ENCODE data around the gene CRYBB2. TPM values are rescaled to one million over a fixed set of nuclear protein-coding genes. Genes with fewer than 3 reads are reported as not detected.

CRYBB2 gene
- total and polyA plus RNA-seq, 4 donors = 0.08 to 0.65 (median 0.31) TPM; not detected in 1

- H3K36me3 ChIP-seq (ENCODE audit: control insufficient read depth in 4 of 4, insufficient read depth in 4 of 4, low read length in 4 of 4) = peaks cover 0 to 21% (median 0%) of the 10 kb centered on the region in 4 donors
- H3K9me3 ChIP-seq (ENCODE audit: control insufficient read depth in 4 of 4, insufficient read depth in 3 of 4, low read length in 3 of 4) = no peaks in the 10 kb centered on the region
- H3K27me3 ChIP-seq (ENCODE audit: control insufficient read depth in 3 of 3, insufficient read depth in 3 of 3, low read length in 2 of 3) = no peaks in the 10 kb centered on the region
- no peaks in the 10 kb centered on the region for H3K4me1 ChIP-seq (ENCODE audit: control insufficient read depth in 5 of 5, insufficient read depth in 5 of 5, low read length in 5 of 5)
- no peak for DNase-seq
- no peak overlapping the region for H3K27ac ChIP-seq (ENCODE audit: low read depth in 1 of 2, low read length in 1 of 2)
- no peak overlapping the region for H3K9ac ChIP-seq (ENCODE audit: insufficient read depth in 1 of 2, low read length in 2 of 2)
- ATAC-seq (ENCODE audit: insufficient read depth, low FRiP score) = no peak
- no peak overlapping the region for H3K4me3 ChIP-seq
- TF ChIP-seq CTCF (IDR thresholded peaks at IDR 0.05; ENCODE audit: control extremely low read depth, extremely low read depth) = no peak
- 84 to 85% methylated on average over 6 of the region's 6 CpGs for WGBS, 2 donors
These were observed 32.0 kb upstream of the CRYBB2 start for GRCh38 chr22:25187469-25187868.

- no peak for TF ChIP-seq CTCF (IDR thresholded peaks at IDR 0.05; ENCODE audit: control extremely low read depth, extremely low read depth)
- Histone ChIP-seq H3K4me3 (no peak overlapping the region), H3K9ac (ENCODE audit: insufficient read depth in 1 of 2, low read length in 2 of 2) (no peak overlapping the region), H3K4me1 (ENCODE audit: control insufficient read depth in 5 of 5, insufficient read depth in 5 of 5, low read length in 5 of 5) (no peaks in the 10 kb centered on the region), H3K27ac (ENCODE audit: low read depth in 1 of 2, low read length in 1 of 2) (no peak overlapping the region), H3K9me3 (ENCODE audit: control insufficient read depth in 4 of 4, insufficient read depth in 3 of 4, low read length in 3 of 4) (no peaks in the 10 kb centered on the region), H3K36me3 (ENCODE audit: control insufficient read depth in 4 of 4, insufficient read depth in 4 of 4, low read length in 4 of 4) (peaks cover 0 to 17% (median 0%) of the 10 kb centered on the region in 4 donors), H3K27me3 (ENCODE audit: control insufficient read depth in 3 of 3, insufficient read depth in 3 of 3, low read length in 2 of 3) (no peaks in the 10 kb centered on the region)
- WGBS, 2 donors = 89 to 93% methylated on average over 12 of the region's 12 CpGs
- ATAC-seq (ENCODE audit: insufficient read depth, low FRiP score) = no peak
- DNase-seq = no peak
These were observed 27.0 kb upstream of the CRYBB2 start for GRCh38 chr22:25192406-25192805.

GRCh38 chr22:25193130-25193529 lies 26.3 kb upstream of the CRYBB2 start:
- H3K4me1 ChIP-seq (ENCODE audit: control insufficient read depth in 5 of 5, insufficient read depth in 5 of 5, low read length in 5 of 5) = no peaks in the 10 kb centered on the region
- H3K27ac ChIP-seq (ENCODE audit: low read depth in 1 of 2, low read length in 1 of 2) = no peak overlapping the region
- no peak overlapping the region for H3K9ac ChIP-seq (ENCODE audit: insufficient read depth in 1 of 2, low read length in 2 of 2)
- H3K4me3 ChIP-seq = no peak overlapping the region
- no peaks in the 10 kb centered on the region for H3K27me3 ChIP-seq (ENCODE audit: control insufficient read depth in 3 of 3, insufficient read depth in 3 of 3, low read length in 2 of 3)
- TF ChIP-seq CTCF (IDR thresholded peaks at IDR 0.05; ENCODE audit: control extremely low read depth, extremely low read depth) = no peak
- peaks cover 0 to 24% (median 0%) of the 10 kb centered on the region in 4 donors for H3K36me3 ChIP-seq (ENCODE audit: control insufficient read depth in 4 of 4, insufficient read depth in 4 of 4, low read length in 4 of 4)
- no peaks in the 10 kb centered on the region for H3K9me3 ChIP-seq (ENCODE audit: control insufficient read depth in 4 of 4, insufficient read depth in 3 of 4, low read length in 3 of 4)
- DNase-seq (no peak), ATAC-seq (ENCODE audit: insufficient read depth, low FRiP score) (no peak)
- 67 to 91% methylated on average over 4 of the region's 4 CpGs for WGBS, 2 donors

- H3K27ac ChIP-seq (ENCODE audit: low read depth in 1 of 2, low read length in 1 of 2) = no peak overlapping the region
- TF ChIP-seq CTCF (IDR thresholded peaks at IDR 0.05; ENCODE audit: control extremely low read depth, extremely low read depth) = no peak
- H3K9ac ChIP-seq (ENCODE audit: insufficient read depth in 1 of 2, low read length in 2 of 2) = no peak overlapping the region
- WGBS, 2 donors = 74 to 75% methylated on average over 3 of the region's 3 CpGs
- no peaks in the 10 kb centered on the region for H3K9me3 ChIP-seq (ENCODE audit: control insufficient read depth in 4 of 4, insufficient read depth in 3 of 4, low read length in 3 of 4)
- no peaks in the 10 kb centered on the region for H3K27me3 ChIP-seq (ENCODE audit: control insufficient read depth in 3 of 3, insufficient read depth in 3 of 3, low read length in 2 of 3)
- H3K4me1 ChIP-seq (ENCODE audit: control insufficient read depth in 5 of 5, insufficient read depth in 5 of 5, low read length in 5 of 5) = no peaks in the 10 kb centered on the region
- no peak overlapping the region for H3K4me3 ChIP-seq
- peaks cover 0 to 25% (median 0%) of the 10 kb centered on the region in 4 donors for H3K36me3 ChIP-seq (ENCODE audit: control insufficient read depth in 4 of 4, insufficient read depth in 4 of 4, low read length in 4 of 4)
- ATAC-seq (ENCODE audit: insufficient read depth, low FRiP score) (no peak), DNase-seq (peak in 1 of 3 donors; percentile 16)
These were observed 25.9 kb upstream of the CRYBB2 start for GRCh38 chr22:25193548-25193947.

Measured in lung (tissue), 12 donors.